BE2C (cell line): Measurements from ENCODE around the gene TMEM59.

Experiments
- DNase-seq: peaks from one replicate; pipeline ENCODE4 v3.0.0-alpha.2; 2020
- H3K27me3 ChIP-seq: fragments of 250-450 bp; sonication (Bioruptor Pico); 2 replicates; pipeline ENCODE4 v1.5.1; 2020; ENCODE audit warnings: mild to moderate bottlenecking
- H3K36me3 ChIP-seq: fragments of 250-450 bp; sonication (Bioruptor Pico); 2 replicates; pipeline ENCODE4 v1.5.1; 2020; ENCODE audit warnings: mild to moderate bottlenecking
- H3K4me1 ChIP-seq: fragments of 250-450 bp; sonication (Bioruptor Pico); 2 replicates; pipeline ENCODE4 v1.5.1; 2020
- H3K4me3 ChIP-seq: 2 replicates; pipeline ENCODE4 v1.5.1; 2011; ENCODE audit warnings: low read depth, low read length
- H3K9me3 ChIP-seq: fragments of 250-450 bp; sonication (Bioruptor Pico); 2 replicates; pipeline ENCODE4 v1.5.1; 2020
- CTCF ChIP-seq: IDR thresholded peaks from 2 replicates; pipeline ENCODE4 v1.5.1; 2012; ENCODE audit warnings: mild to moderate bottlenecking, low read depth, low read length

The TMEM59 gene

DNA sequence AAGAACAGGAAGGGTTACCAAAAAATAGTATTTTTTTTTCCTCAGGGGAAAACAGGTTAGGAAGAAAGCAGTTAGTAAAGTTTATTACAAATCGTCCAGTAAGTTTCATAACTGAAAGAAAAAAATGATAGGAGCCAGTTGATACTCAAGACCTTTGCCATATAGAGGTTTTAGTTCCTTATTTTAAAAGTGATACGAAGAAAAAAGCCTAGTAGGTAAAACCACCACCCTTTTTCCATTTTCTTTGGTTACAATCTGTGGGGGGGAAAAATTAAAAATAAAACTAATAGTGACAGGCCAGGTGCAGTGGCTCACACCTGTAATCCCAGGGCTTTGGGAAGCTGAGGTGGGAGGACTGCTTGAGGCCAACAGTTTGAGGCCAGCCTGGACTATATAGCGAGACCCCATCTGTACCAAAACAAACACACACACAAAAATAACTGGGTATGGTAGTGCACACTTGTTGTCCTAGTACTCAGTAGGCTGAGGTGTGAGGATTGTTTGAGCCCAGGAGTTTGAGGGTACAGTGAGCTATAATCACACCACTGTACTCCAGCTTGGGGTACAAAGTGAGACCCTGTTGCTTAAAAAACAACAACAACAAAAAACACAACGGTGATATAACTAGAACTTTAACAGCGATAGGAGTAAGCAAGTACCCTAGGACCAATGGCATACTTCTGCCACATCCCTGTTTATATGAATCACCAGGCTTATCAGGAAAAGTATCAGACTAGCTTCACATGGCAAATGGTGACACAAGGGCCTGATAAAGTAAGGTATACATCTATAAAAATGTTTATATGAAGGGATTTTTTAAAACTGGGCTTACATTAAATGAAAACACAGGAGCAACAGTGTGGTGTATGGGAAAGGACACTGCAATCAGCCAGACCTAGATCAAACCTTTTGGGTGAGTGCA, 5.4 kb downstream of the TMEM59 start:
- H3K36me3 ChIP-seq, result no peaks in the 10 kb centered on the region

GRCh38 chr1:54046671-54047383, 6.2 kb downstream of the TMEM59 start:
- Histone ChIP-seq H3K36me3 (no peaks in the 10 kb centered on the region; the same call in 1 of the 2 replicates), H3K9me3 (no peaks in the 10 kb centered on the region), H3K27me3 (no peaks in the 10 kb centered on the region), H3K4me3 (no peak overlapping the region), H3K4me1 (no peaks in the 10 kb centered on the region; the same call in 1 of the 2 replicates)
- no peak for DNase-seq
- no peak for TF ChIP-seq CTCF

More for the DNA sequence above, 5.4 kb downstream of the TMEM59 start:
- no peak for TF ChIP-seq CTCF
- no peak overlapping the region for H3K4me3 ChIP-seq
- no peaks in the 10 kb centered on the region for H3K9me3 ChIP-seq
- no peak for DNase-seq
- H3K27me3 ChIP-seq, result no peaks in the 10 kb centered on the region
- no peaks in the 10 kb centered on the region; the same call in 1 of the 2 replicates for H3K4me1 ChIP-seq

DNA sequence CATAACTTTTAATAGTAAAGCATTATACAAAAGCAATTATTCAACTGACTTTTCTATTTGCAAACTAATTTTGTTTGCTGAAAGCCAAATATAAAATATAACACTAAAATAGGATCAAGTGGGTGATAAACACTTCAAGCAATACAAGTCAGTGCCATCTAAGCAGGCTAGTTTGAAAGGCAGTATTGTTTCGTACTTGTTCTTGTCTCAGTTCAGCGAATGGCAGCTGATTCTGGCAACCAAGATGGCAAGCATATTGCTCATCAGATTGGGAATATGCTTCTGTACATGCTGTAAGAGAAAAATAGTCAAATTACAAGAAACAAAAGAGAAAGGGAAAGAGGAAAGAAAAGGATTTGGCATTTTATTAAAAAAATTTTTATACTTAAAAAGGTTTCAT, 7.5 kb downstream of the TMEM59 start:
- Histone ChIP-seq H3K4me3 (no peak overlapping the region), H3K27me3 (no peaks in the 10 kb centered on the region), H3K36me3 (peaks cover 7% of the 10 kb centered on the region), H3K9me3 (no peaks in the 10 kb centered on the region), H3K4me1 (no peaks in the 10 kb centered on the region; the same call in 1 of the 2 replicates)
- no peak for DNase-seq
- TF ChIP-seq CTCF, result no peak

DNA sequence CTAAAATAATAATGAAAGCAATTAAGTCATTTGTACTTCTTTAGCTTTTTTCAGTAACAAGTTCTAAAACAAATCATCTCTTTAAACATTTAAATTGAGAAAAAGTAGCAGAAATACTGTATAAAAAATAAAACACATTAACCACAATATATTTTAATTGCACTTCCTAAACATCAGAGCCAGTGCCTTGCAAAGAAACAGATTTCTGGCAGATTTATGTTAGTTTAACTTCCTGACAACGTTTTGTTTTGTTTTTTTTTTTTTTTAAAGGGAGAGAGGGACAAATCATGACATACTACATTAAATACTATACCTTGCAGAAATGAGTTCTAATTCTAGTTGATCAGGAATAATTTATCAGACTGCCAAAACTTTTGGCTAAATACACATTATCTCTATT, 11.2 kb downstream of the TMEM59 start:
- Histone ChIP-seq H3K4me1 (no peaks in the 10 kb centered on the region), H3K27me3 (no peaks in the 10 kb centered on the region), H3K36me3 (peaks cover 9% of the 10 kb centered on the region), H3K9me3 (no peaks in the 10 kb centered on the region), H3K4me3 (no peak overlapping the region)
- no peak for DNase-seq
- no peak for TF ChIP-seq CTCF

- Histone ChIP-seq H3K36me3 (peaks cover 9% of the 10 kb centered on the region), H3K4me3 (no peak overlapping the region), H3K4me1 (no peaks in the 10 kb centered on the region), H3K9me3 (no peaks in the 10 kb centered on the region), H3K27me3 (no peaks in the 10 kb centered on the region)
- no peak for DNase-seq
- TF ChIP-seq CTCF, result no peak
These were observed 15.5 kb downstream of the TMEM59 start for GRCh38 chr1:54037476-54037875.
